CD4-positive, CD25-positive, alpha-beta regulatory T cell (primary cell): Measurements from ENCODE around the gene GALNT10. TPM values are rescaled to one million over a fixed set of nuclear protein-coding genes. Genes with fewer than 3 reads are reported as not detected.

ENCODE experiments used
- ATAC-seq, 2 donors: fragments of 150-1000 bp; cut with Tn5 transposase; one replicate each; pipeline ENCODE4 v1.10.0; 2021; ENCODE audit warnings: low read depth in 2 of 2, moderate number of reproducible peaks in 2 of 2, moderate library complexity in 1 of 2
- DNase-seq, 3 donors: peaks; one replicate each; pipeline versions ENCODE4 v3.0.0 to v3.0.0-alpha.2; 2012 to 2022; ENCODE audit warnings: mixed read lengths in 1 of 3
- H3K27ac ChIP-seq: one replicate; pipeline ENCODE4 v1.7.0; 2013; ENCODE audit warnings: mild to moderate bottlenecking, low read length; ENCODE audit not compliant: insufficient read depth, poor library complexity, severe bottlenecking
- H3K27me3 ChIP-seq: one replicate; pipeline ENCODE4 v1.7.0; 2013; ENCODE audit warnings: low read length; ENCODE audit not compliant: control insufficient read depth, insufficient read depth
- H3K36me3 ChIP-seq: one replicate; pipeline ENCODE4 v1.7.0; 2013; ENCODE audit warnings: mild to moderate bottlenecking, low read length, moderate library complexity; ENCODE audit not compliant: control insufficient read depth, insufficient read depth
- H3K4me1 ChIP-seq: 2 replicates; pipeline ENCODE4 v1.7.0; 2013; ENCODE audit warnings: mild to moderate bottlenecking, low read length; ENCODE audit not compliant: insufficient read depth, control insufficient read depth, poor library complexity, severe bottlenecking
- H3K4me3 ChIP-seq: one replicate; pipeline ENCODE4 v1.7.0; 2013; ENCODE audit warnings: low read depth, mild to moderate bottlenecking, low read length, moderate library complexity
- H3K9me3 ChIP-seq, 2 experiments: 1 replicate in 1 of 2; 2 replicates in 1 of 2; pipeline ENCODE4 v1.7.0; 2013; ENCODE audit warnings: low read length in 2 of 2, mild to moderate bottlenecking in 1 of 2, moderate library complexity in 1 of 2; ENCODE audit not compliant: control insufficient read depth in 2 of 2
- H3K27ac Mint-ChIP-seq, 3 donors: one replicate each; pipeline ENCODE4 v1.8.0; 2020 to 2022; ENCODE audit warnings: mild to moderate bottlenecking in 3 of 3, mixed read lengths in 3 of 3, moderate library complexity in 2 of 3
- H3K27me3 Mint-ChIP-seq: one replicate; pipeline ENCODE4 v1.8.0; 2022; ENCODE audit warnings: mild to moderate bottlenecking, mixed read lengths
- H3K36me3 Mint-ChIP-seq: one replicate; pipeline ENCODE4 v1.8.0; 2020; ENCODE audit warnings: mixed read lengths
- H3K4me1 Mint-ChIP-seq, 4 donors: one replicate each; pipeline ENCODE4 v1.8.0; 2020 to 2022; ENCODE audit warnings: mixed read lengths in 4 of 4, mild to moderate bottlenecking in 1 of 4
- H3K4me3 Mint-ChIP-seq, 4 donors: one replicate each; pipeline ENCODE4 v1.8.0; 2020 to 2022; ENCODE audit warnings: mild to moderate bottlenecking in 4 of 4, mixed read lengths in 4 of 4, moderate library complexity in 3 of 4
- H3K9me3 Mint-ChIP-seq, 7 donors: one replicate each; pipeline ENCODE4 v1.8.0; 2020 to 2022; ENCODE audit warnings: mixed read lengths in 7 of 7, mild to moderate bottlenecking in 3 of 7, moderate library complexity in 2 of 7
- polyA plus RNA-seq, 4 donors: library from polyadenylated mRNA; unstranded; fragments of 300-500 nt; fragmentation: Illumina TruSeq; gene quantifications; one replicate each; pipeline ENCODE4 v1.2.3, GENCODE V29; 2021
- total RNA-seq: library from RNA; stranded (reverse); gene quantifications from one replicate; pipeline ENCODE4 v1.2.3, GENCODE V29; 2022

The GALNT10 gene
- total and polyA plus RNA-seq, 5 donors from 2014 or later: 8.4 to 43.4 (median 15.9) TPM

DNA sequence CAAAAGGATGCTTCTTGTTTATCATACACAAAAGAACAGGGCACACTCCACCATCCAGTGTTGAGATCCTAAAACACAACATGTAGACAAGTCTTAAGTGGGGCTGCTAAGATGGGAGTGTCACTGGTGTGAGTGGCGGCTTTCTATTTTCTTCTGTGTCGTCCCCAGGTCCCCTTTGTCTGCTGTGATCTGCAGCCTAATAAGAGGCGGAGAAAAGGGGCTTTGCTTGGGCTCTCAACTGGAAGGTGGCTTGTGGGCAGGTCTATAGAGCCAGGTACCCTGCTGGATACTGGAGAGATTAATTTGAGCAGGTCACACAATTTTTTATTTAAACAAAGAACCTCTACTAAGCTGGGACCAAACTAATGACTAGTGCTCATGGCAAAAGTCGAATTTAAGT lies 129.2 kb downstream of the GALNT10 start:
- no peak overlapping the region for H3K27ac Mint-ChIP-seq
- Histone ChIP-seq H3K4me1 (no peaks in the 10 kb centered on the region), H3K36me3 (peaks cover 2% of the 10 kb centered on the region), H3K27me3 (no peaks in the 10 kb centered on the region), H3K27ac (no peak overlapping the region), H3K9me3 (no peaks in the 10 kb centered on the region), H3K4me3 (no peak overlapping the region)
- ATAC-seq: no peak
- peaks cover 13% of the 10 kb centered on the region for H3K36me3 Mint-ChIP-seq
- peak overlapping the region in 1 of 4 donors; percentile 59 for H3K4me3 Mint-ChIP-seq
- peaks cover 0 to 1% (median 0%) of the 10 kb centered on the region in 7 donors for H3K9me3 Mint-ChIP-seq
- H3K4me1 Mint-ChIP-seq: peaks cover 0 to 6% (median 2%) of the 10 kb centered on the region in 4 donors
- DNase-seq: no peak
- H3K27me3 Mint-ChIP-seq: no peaks in the 10 kb centered on the region

DNA sequence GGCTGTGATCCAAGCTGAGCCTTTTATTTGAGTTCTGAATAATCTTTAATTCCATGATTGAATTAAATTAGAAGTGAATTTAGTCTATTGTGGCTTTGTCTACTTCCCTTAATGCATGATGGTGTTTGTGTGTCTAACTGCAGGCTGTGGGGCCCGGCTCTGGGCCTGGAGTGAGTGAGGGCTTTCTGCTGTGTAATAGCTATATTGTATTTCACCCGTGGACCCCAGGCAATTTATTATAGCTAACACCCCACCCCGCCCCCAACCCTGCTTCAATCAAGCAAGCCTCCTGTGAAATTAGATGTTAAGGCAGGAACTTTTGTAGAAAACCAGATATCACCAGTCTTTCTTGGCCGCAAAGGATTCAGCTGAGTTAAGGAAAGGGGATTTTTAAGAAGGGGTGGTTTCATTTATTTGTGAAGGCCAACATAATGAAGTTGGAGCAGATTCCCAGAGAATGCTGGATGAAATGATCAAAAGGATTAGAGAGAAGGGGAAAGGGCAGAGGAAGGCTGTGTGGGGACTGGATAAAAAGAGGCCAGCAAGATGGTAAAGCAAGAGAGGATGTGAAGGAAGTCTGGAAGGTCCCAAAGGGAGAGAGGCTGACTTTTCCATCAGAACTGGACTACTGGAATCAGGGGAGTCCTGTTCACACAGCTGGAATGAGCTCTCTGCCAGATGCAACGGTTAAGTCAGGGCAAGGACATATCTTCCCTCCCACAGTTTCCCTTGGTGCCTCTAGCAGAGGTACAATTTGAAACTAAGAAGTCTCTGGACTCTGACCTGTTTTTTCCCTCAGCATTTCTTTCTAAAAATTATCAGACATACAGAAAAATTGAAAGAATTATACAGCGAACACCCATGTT lies 129.9 kb downstream of the GALNT10 start:
- H3K27ac ChIP-seq: no peak overlapping the region
- no peak overlapping the region for H3K4me3 Mint-ChIP-seq
- H3K36me3 Mint-ChIP-seq: peaks cover 10% of the 10 kb centered on the region
- peaks cover 2% of the 10 kb centered on the region for H3K36me3 ChIP-seq
- DNase-seq: no peak
- no peaks in the 10 kb centered on the region for H3K4me1 ChIP-seq
- H3K27me3 ChIP-seq: no peaks in the 10 kb centered on the region
- no peaks in the 10 kb centered on the region for H3K27me3 Mint-ChIP-seq
- H3K9me3 ChIP-seq: no peaks in the 10 kb centered on the region
- no peak overlapping the region for H3K4me3 ChIP-seq
- no peak for ATAC-seq
- peaks cover 0 to 6% (median 2%) of the 10 kb centered on the region in 4 donors for H3K4me1 Mint-ChIP-seq
- peaks cover 0 to 1% (median 0%) of the 10 kb centered on the region in 7 donors for H3K9me3 Mint-ChIP-seq
- peak overlapping the region in 1 of 3 donors; percentile 77 for H3K27ac Mint-ChIP-seq

DNA sequence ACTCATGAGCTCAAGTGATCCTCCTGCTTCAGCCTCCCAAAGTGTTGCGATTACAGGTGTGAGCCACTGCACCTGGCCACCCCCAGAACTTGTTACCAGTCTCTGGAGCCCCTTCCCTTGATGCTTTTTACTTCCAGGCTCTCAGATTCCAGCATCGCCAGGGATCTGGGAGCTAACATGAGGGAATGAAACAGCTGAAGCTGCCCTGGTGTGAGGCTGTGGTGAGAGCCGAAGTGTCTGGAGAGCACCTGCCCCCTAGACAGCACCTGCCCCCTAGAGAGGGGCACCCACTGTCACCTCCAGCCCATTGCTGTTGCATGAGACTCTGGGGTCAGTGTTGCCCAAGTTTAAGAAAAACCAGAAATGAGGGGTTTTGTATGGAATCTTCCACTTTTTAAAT lies 131.0 kb downstream of the GALNT10 start:
- H3K27ac ChIP-seq: no peak overlapping the region
- H3K27ac Mint-ChIP-seq: peak overlapping the region in 1 of 3 donors; percentile 60
- peaks cover 2% of the 10 kb centered on the region for H3K36me3 ChIP-seq
- H3K4me3 ChIP-seq: no peak overlapping the region
- no peaks in the 10 kb centered on the region for H3K9me3 ChIP-seq
- ATAC-seq (no peak), DNase-seq (no peak)
- no peaks in the 10 kb centered on the region for H3K27me3 Mint-ChIP-seq
- peaks cover 0 to 1% (median 0%) of the 10 kb centered on the region in 7 donors for H3K9me3 Mint-ChIP-seq
- H3K36me3 Mint-ChIP-seq: peaks cover 8% of the 10 kb centered on the region
- H3K4me3 Mint-ChIP-seq: no peak overlapping the region
- peaks cover 0 to 6% (median 3%) of the 10 kb centered on the region in 4 donors for H3K4me1 Mint-ChIP-seq
- H3K4me1 ChIP-seq: no peaks in the 10 kb centered on the region
- H3K27me3 ChIP-seq: no peaks in the 10 kb centered on the region

DNA sequence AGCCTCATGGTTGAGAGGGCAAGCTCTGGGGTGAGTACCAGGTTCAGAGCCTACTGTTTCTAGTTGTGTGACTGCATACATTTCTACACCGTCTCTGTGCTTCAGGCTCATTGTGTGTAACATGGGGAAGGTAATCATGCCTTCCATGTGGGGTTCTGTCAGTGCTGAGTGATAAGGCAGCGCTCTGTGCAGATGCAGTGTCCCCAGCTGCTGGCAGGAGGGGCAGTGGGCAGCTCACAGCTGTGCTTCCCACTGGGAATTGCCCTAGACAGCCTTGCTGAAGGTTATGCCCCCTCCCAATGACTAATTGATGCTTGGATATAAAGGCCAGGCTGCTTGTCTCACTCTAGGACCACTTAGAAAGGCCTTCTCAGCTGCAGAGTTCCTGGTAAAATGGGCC lies 133.5 kb downstream of the GALNT10 start:
- Histone ChIP-seq H3K27ac (no peak overlapping the region), H3K4me1 (no peaks in the 10 kb centered on the region), H3K36me3 (peaks cover 2% of the 10 kb centered on the region), H3K4me3 (no peak overlapping the region), H3K27me3 (no peaks in the 10 kb centered on the region), H3K9me3 (no peaks in the 10 kb centered on the region)
- Mint-ChIP-seq H3K36me3 (peaks cover 13% of the 10 kb centered on the region), H3K27ac (no peak overlapping the region), H3K9me3 (peaks cover 0 to 1% (median 0%) of the 10 kb centered on the region in 7 donors), H3K4me3 (no peak overlapping the region), H3K27me3 (no peaks in the 10 kb centered on the region), H3K4me1 (peaks cover 0 to 7% (median 6%) of the 10 kb centered on the region in 4 donors)
- no peak for DNase-seq
- no peak for ATAC-seq

DNA sequence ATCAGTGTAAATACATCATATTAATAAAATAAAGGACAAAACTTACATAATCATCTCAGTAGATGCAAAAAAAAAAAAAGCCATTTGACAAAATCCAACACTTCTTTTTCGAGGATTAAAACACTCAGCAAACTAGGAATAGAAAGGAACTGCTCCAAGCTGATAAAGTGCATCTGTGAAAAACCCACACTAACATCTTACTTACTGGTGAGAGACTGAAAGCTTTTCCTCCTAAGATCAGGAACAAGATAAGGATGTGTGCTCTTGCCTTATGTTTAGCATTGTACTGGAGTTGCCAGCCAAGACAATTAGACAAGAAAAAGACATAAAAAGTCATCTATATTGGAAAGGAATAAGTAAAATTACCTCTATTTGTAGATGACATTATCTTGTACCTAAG lies 135.0 kb downstream of the GALNT10 start:
- peaks cover 0 to 7% (median 2%) of the 10 kb centered on the region in 4 donors for H3K4me1 Mint-ChIP-seq
- Histone ChIP-seq H3K27me3 (no peaks in the 10 kb centered on the region), H3K4me3 (no peak overlapping the region), H3K27ac (no peak overlapping the region), H3K36me3 (peaks cover 12% of the 10 kb centered on the region), H3K4me1 (no peaks in the 10 kb centered on the region), H3K9me3 (no peaks in the 10 kb centered on the region)
- no peaks in the 10 kb centered on the region for H3K27me3 Mint-ChIP-seq
- ATAC-seq (no peak), DNase-seq (no peak)
- peaks cover 0 to 1% (median 0%) of the 10 kb centered on the region in 7 donors for H3K9me3 Mint-ChIP-seq
- peaks cover 17% of the 10 kb centered on the region for H3K36me3 Mint-ChIP-seq
- peak overlapping the region in 1 of 3 donors; percentile 12 for H3K27ac Mint-ChIP-seq
- no peak overlapping the region for H3K4me3 Mint-ChIP-seq

DNA sequence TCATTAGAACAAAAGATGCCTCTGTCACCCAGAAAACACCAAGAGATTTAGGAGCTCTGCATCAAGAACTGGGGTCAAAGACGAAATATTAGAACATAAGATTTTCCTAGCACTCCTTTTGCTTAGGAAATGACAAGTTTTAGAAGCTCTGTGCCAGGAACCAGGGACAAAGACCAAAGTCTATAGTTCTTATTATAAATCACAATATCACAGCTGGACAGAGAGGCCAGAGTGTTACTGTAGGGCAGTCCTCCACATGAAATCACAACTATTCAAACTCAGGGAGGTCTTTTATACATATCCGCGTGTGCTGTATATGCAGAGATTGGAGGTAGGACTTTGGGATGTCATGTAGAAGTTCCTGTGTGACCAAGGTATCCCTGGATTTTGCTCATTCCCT lies 138.5 kb downstream of the GALNT10 start:
- H3K27me3 Mint-ChIP-seq: no peaks in the 10 kb centered on the region
- H3K36me3 ChIP-seq: peaks cover 24% of the 10 kb centered on the region
- H3K9me3 ChIP-seq: no peaks in the 10 kb centered on the region
- no peak overlapping the region for H3K4me3 ChIP-seq
- peaks cover 36% of the 10 kb centered on the region for H3K36me3 Mint-ChIP-seq
- no peaks in the 10 kb centered on the region for H3K27me3 ChIP-seq
- H3K27ac ChIP-seq: no peak overlapping the region
- H3K4me1 Mint-ChIP-seq: peaks cover 0 to 7% (median 2%) of the 10 kb centered on the region in 4 donors
- DNase-seq (no peak), ATAC-seq (no peak)
- no peaks in the 10 kb centered on the region for H3K4me1 ChIP-seq
- H3K27ac Mint-ChIP-seq: no peak overlapping the region
- H3K9me3 Mint-ChIP-seq: peaks cover 0 to 1% (median 0%) of the 10 kb centered on the region in 7 donors
- no peak overlapping the region for H3K4me3 Mint-ChIP-seq

DNA sequence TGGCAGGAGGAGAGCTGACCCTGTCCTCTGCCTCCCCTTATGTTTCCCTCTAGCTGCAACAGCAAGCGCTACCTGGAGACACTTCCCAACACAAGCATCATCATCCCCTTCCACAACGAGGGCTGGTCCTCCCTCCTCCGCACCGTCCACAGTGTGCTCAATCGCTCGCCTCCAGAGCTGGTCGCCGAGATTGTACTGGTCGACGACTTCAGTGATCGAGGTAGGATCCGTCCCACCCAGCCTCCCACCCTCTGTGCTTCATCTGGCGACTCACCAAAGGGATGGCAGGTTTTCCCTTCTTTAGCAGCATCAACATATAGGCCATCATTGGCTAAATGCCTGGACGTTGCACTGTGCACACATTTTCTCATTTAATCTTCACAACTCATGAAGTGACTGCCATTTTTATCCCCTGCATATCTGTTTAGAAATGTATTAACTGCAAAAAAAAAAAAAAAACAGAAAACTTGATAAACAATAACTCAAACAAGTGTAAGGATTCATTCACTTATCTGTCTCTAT lies 139.0 kb downstream of the GALNT10 start:
- Mint-ChIP-seq H3K4me3 (no peak overlapping the region), H3K27me3 (no peaks in the 10 kb centered on the region), H3K27ac (no peak overlapping the region), H3K9me3 (peaks cover 0 to 1% (median 0%) of the 10 kb centered on the region in 7 donors), H3K4me1 (peaks cover 0 to 7% (median 2%) of the 10 kb centered on the region in 4 donors), H3K36me3 (peaks cover 40% of the 10 kb centered on the region)
- no peak for DNase-seq
- H3K4me1 ChIP-seq: no peaks in the 10 kb centered on the region
- no peak overlapping the region for H3K4me3 ChIP-seq
- ATAC-seq: no peak
- H3K27ac ChIP-seq: no peak overlapping the region
- no peaks in the 10 kb centered on the region for H3K9me3 ChIP-seq
- peaks cover 28% of the 10 kb centered on the region for H3K36me3 ChIP-seq
- H3K27me3 ChIP-seq: no peaks in the 10 kb centered on the region
